HepG2 (cell line): ENCODE measurements around the gene TMEM164. TPM values are rescaled to one million over a fixed set of nuclear protein-coding genes. Genes with fewer than 3 reads are reported as not detected.
A peak's percentile ranks its signal among the peaks of the same experiment; 100 is the strongest.

Experiments used
- ATAC-seq: fragments of 200-7000 bp; cut with Tn5 transposase; 3 replicates; pipeline ENCODE4 v1.9.1; 2020; ENCODE audit warnings: mild to moderate bottlenecking, moderate library complexity
- BruUV-seq: library from RNA; stranded (reverse); fragments of 400-500 nt; replicated peaks from 2 replicates; lab custom pipeline; 2021; lab: Mats Ljungman, UMichigan
- CTCF ChIA-PET: fragments of 300-600 bp; formaldehyde crosslinking; extraction: SDS; loops from one replicate; lab custom pipeline; 2021; ENCODE audit warnings: low total read pairs, inconsistent platforms, low intra/inter-chr PET ratio; lab: Yijun Ruan, JAX
- POLR2A ChIA-PET: fragments of 350-600 bp; sonication (Branson Sonifier 250); formaldehyde crosslinking; loops from one replicate; lab custom pipeline; 2020; ENCODE audit warnings: antibody characterized with exemption, inconsistent platforms; lab: Yijun Ruan, JAX
- DNase-seq: peaks from one replicate; pipeline ENCODE4 v3.0.0-alpha.2; 2015; ENCODE audit warnings: low spot score
- FAIRE-seq: peaks from 3 replicates; lab custom pipeline; 2011; peaks lifted over from hg19 to GRCh38; lab: Jason Lieb, UNC
- H2AFZ ChIP-seq: one replicate; pipeline ENCODE4 v1.6.1; 2011; ENCODE audit warnings: low read length, inconsistent platforms
- H3K27ac ChIP-seq: fragments of 300-600 bp; 3 replicates; pipeline ENCODE4 v1.8.0; 2011; ENCODE audit warnings: mixed run types, mild to moderate bottlenecking, mixed read lengths, low read length, inconsistent platforms; ENCODE audit not compliant: insufficient read depth; ENCODE audit errors: extremely low read length
- H3K27me3 ChIP-seq, 2 experiments: fragments of 200-600 bp in 1 of 2; 2 replicates in 1 of 2; 3 replicates in 1 of 2; pipeline versions ENCODE4 v1.6.0 to v1.8.0; 2011; ENCODE audit warnings: low read length in 2 of 2, mild to moderate bottlenecking in 2 of 2, moderate library complexity in 2 of 2, inconsistent platforms in 1 of 2; ENCODE audit not compliant: insufficient read depth in 2 of 2, control insufficient read depth in 1 of 2
- H3K36me3 ChIP-seq, 2 experiments: fragments of 200-600 bp in 1 of 2; replicated peaks in 1 of 2; 2 replicates in 1 of 2; 3 replicates in 1 of 2; pipeline versions ENCODE4 v1.5.1 to v1.8.0; 2011; ENCODE audit warnings: low read length in 2 of 2, inconsistent platforms in 1 of 2; ENCODE audit not compliant: insufficient read depth in 2 of 2, control insufficient read depth in 1 of 2
- H3K4me1 ChIP-seq: 2 replicates; pipeline ENCODE4 v1.5.1; 2012; ENCODE audit warnings: low read length, inconsistent platforms; ENCODE audit not compliant: insufficient read depth
- H3K4me2 ChIP-seq: 2 replicates; pipeline ENCODE4 v1.6.0; 2011; ENCODE audit warnings: low read depth, low read length, inconsistent platforms
- H3K4me3 ChIP-seq, 3 experiments: fragments of 200-600 bp in 1 of 3; sonication (generic), shearing (Covaris generic) in 1 of 3; replicated peaks in 1 of 3; 2 replicates each; pipeline ENCODE4 v1.5.1; 2011 to 2016; ENCODE audit warnings: low read length in 3 of 3, inconsistent platforms in 2 of 3, low read depth in 2 of 3, mild to moderate bottlenecking in 2 of 3, control low read depth in 1 of 3, mixed read lengths in 1 of 3; ENCODE audit not compliant: insufficient read depth in 1 of 3
- H3K79me2 ChIP-seq: one replicate; pipeline ENCODE4 v1.6.1; 2011; ENCODE audit warnings: low read length, inconsistent platforms; ENCODE audit not compliant: insufficient read depth
- H3K9ac ChIP-seq: 2 replicates; pipeline ENCODE4 v1.6.0; 2011; ENCODE audit warnings: mild to moderate bottlenecking, low read depth, low read length, inconsistent platforms; ENCODE audit not compliant: insufficient read depth
- H3K9me3 ChIP-seq: 2 replicates; pipeline ENCODE4 v1.5.1; 2012; ENCODE audit warnings: mild to moderate bottlenecking, low read length
- H4K20me1 ChIP-seq: 2 replicates; pipeline ENCODE4 v1.6.0; 2011; ENCODE audit warnings: inconsistent platforms, mild to moderate bottlenecking, low read length, moderate library complexity; ENCODE audit not compliant: insufficient read depth
- AHDC1 ChIP-seq: sonication (generic); formaldehyde crosslinking; IDR thresholded peaks from 2 replicates; pipeline ENCODE4 v1.5.1; 2020; ENCODE audit warnings: mild to moderate bottlenecking, missing genetic modification reagents, borderline replicate concordance
- CREB1 ChIP-seq, 2 experiments: fragments of 450-650 bp in 1 of 2; IDR thresholded peaks; 2 replicates each; pipeline ENCODE4 v1.6.1; 2016 to 2017; ENCODE audit warnings: control low read depth in 1 of 2, mild to moderate bottlenecking in 1 of 2, missing compliant biosample characterization in 1 of 2, missing genetic modification characterization in 1 of 2
- FOXK2 ChIP-seq: fragments of 450-650 bp; IDR thresholded peaks from 2 replicates; pipeline ENCODE4 v1.6.1; 2016
- NFRKB ChIP-seq: fragments of 450-650 bp; IDR thresholded peaks from 2 replicates; pipeline ENCODE4 v1.6.1; 2017
- SOX13 ChIP-seq, 3 experiments: fragments of 450-650 bp in 1 of 3; sonication (generic) in 1 of 3; formaldehyde crosslinking in 1 of 3; IDR thresholded peaks in 2 of 3; conservative IDR thresholded peaks in 1 of 3; 2 replicates each; pipeline versions ENCODE4 v1.5.0 to v1.6.1; 2016 to 2020; ENCODE audit warnings: antibody characterized with exemption in 1 of 3, mild to moderate bottlenecking in 1 of 3, missing compliant biosample characterization in 1 of 3, missing genetic modification reagents in 1 of 3, moderate library complexity in 1 of 3
- SOX6 ChIP-seq, 2 experiments: fragments of 450-650 bp in 1 of 2; sonication (generic) in 1 of 2; formaldehyde crosslinking in 1 of 2; IDR thresholded peaks; 2 replicates each; pipeline versions ENCODE4 v1.4.0 to v1.6.1; 2017 to 2020; ENCODE audit warnings: antibody characterized with exemption in 1 of 2, mild to moderate bottlenecking in 1 of 2, missing genetic modification reagents in 1 of 2
- WGBS: methylation state at CpG from one replicate; pipeline ENCODE4 v1.1.6; 2017; ENCODE audit warnings: low lambda C conversion rate; 5-methylcytosine and 5-hydroxymethylcytosine counted together
- in situ Hi-C: cut with HindIII; loops from 2 replicates; pipeline ENCODE4 v1.10.0; 2017; ENCODE audit warnings: low pct_unique_long_range_greater_than_20kb; ENCODE audit not compliant: extremely low pct_ligation_motif_present
- intact Hi-C: fragments of 100-400 bp; cut with micrococcal nuclease; formaldehyde crosslinking; loops from one replicate; pipeline ENCODE4 v1.10.0; 2022; ENCODE audit not compliant: unreplicated experiment
- polyA plus RNA-seq, 8 experiments: library from polyadenylated mRNA; depleted of rRNA in 3 of 8; stranded (reverse) in 7 of 8; unstranded in 1 of 8; fragments of >200 nt; fragmentation: Illumina TruSeq in 4 of 8; extraction: Trizol in 4 of 8; gene quantifications; 2 replicates each; pipeline versions ENCODE4 v1.2.1 to v1.2.3, GENCODE V29; 2011 to 2016; ENCODE audit warnings: low read depth in 4 of 8, missing spikeins in 1 of 8, mixed read lengths in 1 of 8; ENCODE audit not compliant: insufficient read depth in 1 of 8
- total RNA-seq, 5 experiments: library from RNA; depleted of rRNA; stranded (reverse); fragments of >200 nt; fragmentation: Illumina TruSeq; extraction: Trizol; gene quantifications; 2 replicates each; pipeline ENCODE4 v1.2.3, GENCODE V29; 2016; ENCODE audit warnings: low read depth in 1 of 5
- TF ChIP-seq, protein P1 (sequence below): sonication (generic); formaldehyde crosslinking; IDR thresholded peaks from 2 replicates; pipeline ENCODE4 v1.5.1; 2020; ENCODE audit warnings: missing genetic modification reagents, mild to moderate bottlenecking, borderline replicate concordance
- TF ChIP-seq, protein P2 (sequence below): sonication (generic); formaldehyde crosslinking; IDR thresholded peaks from 2 replicates; pipeline ENCODE4 v1.5.0; 2020; ENCODE audit warnings: mild to moderate bottlenecking, missing genetic modification reagents, moderate library complexity
- TF ChIP-seq, protein P3 (sequence below): IDR thresholded peaks from 2 replicates; pipeline ENCODE4 v1.4.0; 2020; ENCODE audit warnings: mild to moderate bottlenecking, missing genetic modification reagents

Gene TMEM164
- total and polyA plus RNA-seq, 2 of the 13 experiments (the other 11 are each of a cell fraction or from before 2014, with no cell fraction given): 5.8 to 13.2 TPM

- no peak overlapping the region for H3K9ac ChIP-seq
- POLR2A ChIA-PET: no interaction called here
- no peaks in the 10 kb centered on the region for H3K36me3 ChIP-seq
- H3K27me3 ChIP-seq: no peaks in the 10 kb centered on the region
- peak; percentile 86 for ATAC-seq
- no peak overlapping the region for H2AFZ ChIP-seq
- peaks cover 20% of the 10 kb centered on the region for H3K4me1 ChIP-seq
- no peaks in the 10 kb centered on the region for H4K20me1 ChIP-seq
- no peaks in the 10 kb centered on the region for H3K9me3 ChIP-seq
- WGBS: 0% methylated on average over 2 of the region's 4 CpGs
- in situ Hi-C loops (no loop called here), intact Hi-C loops (no loop called here)
- DNase-seq: peak; percentile 65
- no peaks in the 10 kb centered on the region for H3K79me2 ChIP-seq
- H3K27ac ChIP-seq: no peak overlapping the region
- H3K4me2 ChIP-seq: peak overlapping the region; percentile 27; the same call in 1 of the 2 replicates
- no peak overlapping the region for H3K4me3 ChIP-seq
- no TSS peak for BruUV-seq
- peak; percentile 88 for FAIRE-seq
- CTCF ChIA-PET: interaction anchor here (1.1 kb wide), 1 partner anchor 79 kb away, joined by 3 read pairs; no protein-coding TSS in a partner anchor
- TF ChIP-seq SOX6 (IDR thresholded peaks at IDR 0.05) (no peak), SOX6 (CRISPR knock-in tag; IDR thresholded peaks at IDR 0.05) (peak; percentile 67), NFRKB (no peak), CREB1 (IDR thresholded peaks at IDR 0.05) (no peak), CREB1 (CRISPR knock-in tag; IDR thresholded peaks at IDR 0.05) (0 out of 2 replicates have a peak, but pooled peaks have one; percentile 41), FOXK2 (no peak), SOX13 (IDR thresholded peaks at IDR 0.05) (no peak), SOX13 (CRISPR knock-in tag; conservative IDR thresholded peaks at IDR 0.05 in 1 of 2, IDR thresholded peaks at IDR 0.05 in 1 of 2) (peak in 1 of 2 experiments; percentile 83; a peak in 2 of 4 replicates), AHDC1 (CRISPR knock-in tag) (0 out of 2 replicates have a peak, but pooled peaks have one; percentile 27)
- TF ChIP-seq, protein P1, sequence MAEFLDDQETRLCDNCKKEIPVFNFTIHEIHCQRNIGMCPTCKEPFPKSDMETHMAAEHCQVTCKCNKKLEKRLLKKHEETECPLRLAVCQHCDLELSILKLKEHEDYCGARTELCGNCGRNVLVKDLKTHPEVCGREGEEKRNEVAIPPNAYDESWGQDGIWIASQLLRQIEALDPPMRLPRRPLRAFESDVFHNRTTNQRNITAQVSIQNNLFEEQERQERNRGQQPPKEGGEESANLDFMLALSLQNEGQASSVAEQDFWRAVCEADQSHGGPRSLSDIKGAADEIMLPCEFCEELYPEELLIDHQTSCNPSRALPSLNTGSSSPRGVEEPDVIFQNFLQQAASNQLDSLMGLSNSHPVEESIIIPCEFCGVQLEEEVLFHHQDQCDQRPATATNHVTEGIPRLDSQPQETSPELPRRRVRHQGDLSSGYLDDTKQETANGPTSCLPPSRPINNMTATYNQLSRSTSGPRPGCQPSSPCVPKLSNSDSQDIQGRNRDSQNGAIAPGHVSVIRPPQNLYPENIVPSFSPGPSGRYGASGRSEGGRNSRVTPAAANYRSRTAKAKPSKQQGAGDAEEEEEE (CRISPR knock-in tag): no peak
- TF ChIP-seq, protein P2, sequence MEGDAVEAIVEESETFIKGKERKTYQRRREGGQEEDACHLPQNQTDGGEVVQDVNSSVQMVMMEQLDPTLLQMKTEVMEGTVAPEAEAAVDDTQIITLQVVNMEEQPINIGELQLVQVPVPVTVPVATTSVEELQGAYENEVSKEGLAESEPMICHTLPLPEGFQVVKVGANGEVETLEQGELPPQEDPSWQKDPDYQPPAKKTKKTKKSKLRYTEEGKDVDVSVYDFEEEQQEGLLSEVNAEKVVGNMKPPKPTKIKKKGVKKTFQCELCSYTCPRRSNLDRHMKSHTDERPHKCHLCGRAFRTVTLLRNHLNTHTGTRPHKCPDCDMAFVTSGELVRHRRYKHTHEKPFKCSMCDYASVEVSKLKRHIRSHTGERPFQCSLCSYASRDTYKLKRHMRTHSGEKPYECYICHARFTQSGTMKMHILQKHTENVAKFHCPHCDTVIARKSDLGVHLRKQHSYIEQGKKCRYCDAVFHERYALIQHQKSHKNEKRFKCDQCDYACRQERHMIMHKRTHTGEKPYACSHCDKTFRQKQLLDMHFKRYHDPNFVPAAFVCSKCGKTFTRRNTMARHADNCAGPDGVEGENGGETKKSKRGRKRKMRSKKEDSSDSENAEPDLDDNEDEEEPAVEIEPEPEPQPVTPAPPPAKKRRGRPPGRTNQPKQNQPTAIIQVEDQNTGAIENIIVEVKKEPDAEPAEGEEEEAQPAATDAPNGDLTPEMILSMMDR (CRISPR knock-in tag): peak; percentile 49
- TF ChIP-seq, protein P3, sequence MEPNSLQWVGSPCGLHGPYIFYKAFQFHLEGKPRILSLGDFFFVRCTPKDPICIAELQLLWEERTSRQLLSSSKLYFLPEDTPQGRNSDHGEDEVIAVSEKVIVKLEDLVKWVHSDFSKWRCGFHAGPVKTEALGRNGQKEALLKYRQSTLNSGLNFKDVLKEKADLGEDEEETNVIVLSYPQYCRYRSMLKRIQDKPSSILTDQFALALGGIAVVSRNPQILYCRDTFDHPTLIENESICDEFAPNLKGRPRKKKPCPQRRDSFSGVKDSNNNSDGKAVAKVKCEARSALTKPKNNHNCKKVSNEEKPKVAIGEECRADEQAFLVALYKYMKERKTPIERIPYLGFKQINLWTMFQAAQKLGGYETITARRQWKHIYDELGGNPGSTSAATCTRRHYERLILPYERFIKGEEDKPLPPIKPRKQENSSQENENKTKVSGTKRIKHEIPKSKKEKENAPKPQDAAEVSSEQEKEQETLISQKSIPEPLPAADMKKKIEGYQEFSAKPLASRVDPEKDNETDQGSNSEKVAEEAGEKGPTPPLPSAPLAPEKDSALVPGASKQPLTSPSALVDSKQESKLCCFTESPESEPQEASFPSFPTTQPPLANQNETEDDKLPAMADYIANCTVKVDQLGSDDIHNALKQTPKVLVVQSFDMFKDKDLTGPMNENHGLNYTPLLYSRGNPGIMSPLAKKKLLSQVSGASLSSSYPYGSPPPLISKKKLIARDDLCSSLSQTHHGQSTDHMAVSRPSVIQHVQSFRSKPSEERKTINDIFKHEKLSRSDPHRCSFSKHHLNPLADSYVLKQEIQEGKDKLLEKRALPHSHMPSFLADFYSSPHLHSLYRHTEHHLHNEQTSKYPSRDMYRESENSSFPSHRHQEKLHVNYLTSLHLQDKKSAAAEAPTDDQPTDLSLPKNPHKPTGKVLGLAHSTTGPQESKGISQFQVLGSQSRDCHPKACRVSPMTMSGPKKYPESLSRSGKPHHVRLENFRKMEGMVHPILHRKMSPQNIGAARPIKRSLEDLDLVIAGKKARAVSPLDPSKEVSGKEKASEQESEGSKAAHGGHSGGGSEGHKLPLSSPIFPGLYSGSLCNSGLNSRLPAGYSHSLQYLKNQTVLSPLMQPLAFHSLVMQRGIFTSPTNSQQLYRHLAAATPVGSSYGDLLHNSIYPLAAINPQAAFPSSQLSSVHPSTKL: peak; percentile 58
Observed at GRCh38 chrX:110046001-110046400, 43.1 kb downstream of the TMEM164 start.
